SU-DHL-6 (cell line): ENCODE results near the gene RGS6.

Source experiments
- EZH2phosphoT487 ChIP-seq: fragments of 200-600 bp; sonication (generic), shearing (Covaris generic); conservative IDR thresholded peaks from 2 replicates; pipeline ENCODE4 v1.6.1; 2018; ENCODE audit warnings: mild to moderate bottlenecking, antibody characterized with exemption, low read length, moderate library complexity, mixed read lengths
- TF ChIP-seq, protein P1 (sequence below): fragments of 200-600 bp; sonication (generic); IDR thresholded peaks from one replicate; pipeline ENCODE4 v1.5.1; 2017; ENCODE audit warnings: antibody characterized with exemption, mild to moderate bottlenecking, low read length, moderate library complexity; ENCODE audit not compliant: insufficient read depth, poor library complexity, severe bottlenecking

DNA sequence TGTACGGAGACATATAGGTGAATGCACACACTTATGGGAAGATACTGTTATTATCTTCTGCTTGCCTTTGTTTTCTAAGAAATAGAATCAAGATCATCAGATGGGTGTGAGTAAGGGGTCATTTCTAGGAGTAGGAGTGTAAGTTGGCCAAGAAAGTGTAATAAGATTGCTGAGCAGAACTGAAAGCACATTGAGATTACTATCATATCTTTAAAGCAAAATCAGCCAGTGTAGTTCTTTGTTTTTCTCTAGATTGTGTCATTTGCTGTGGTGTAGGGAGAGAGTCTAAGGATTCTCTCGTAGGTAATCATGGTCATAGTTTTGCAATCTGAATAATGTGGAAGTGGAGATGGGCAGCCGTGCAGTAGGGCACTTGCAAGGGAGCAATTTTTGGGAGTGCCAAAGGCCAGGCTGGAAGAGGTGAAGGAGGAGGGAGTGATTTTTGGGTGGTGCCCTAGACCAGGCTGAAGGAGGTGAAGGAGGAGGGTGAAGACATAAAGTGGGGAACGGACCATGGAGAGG, 131.6 kb downstream of the RGS6 start:
- TF ChIP-seq, protein P1, sequence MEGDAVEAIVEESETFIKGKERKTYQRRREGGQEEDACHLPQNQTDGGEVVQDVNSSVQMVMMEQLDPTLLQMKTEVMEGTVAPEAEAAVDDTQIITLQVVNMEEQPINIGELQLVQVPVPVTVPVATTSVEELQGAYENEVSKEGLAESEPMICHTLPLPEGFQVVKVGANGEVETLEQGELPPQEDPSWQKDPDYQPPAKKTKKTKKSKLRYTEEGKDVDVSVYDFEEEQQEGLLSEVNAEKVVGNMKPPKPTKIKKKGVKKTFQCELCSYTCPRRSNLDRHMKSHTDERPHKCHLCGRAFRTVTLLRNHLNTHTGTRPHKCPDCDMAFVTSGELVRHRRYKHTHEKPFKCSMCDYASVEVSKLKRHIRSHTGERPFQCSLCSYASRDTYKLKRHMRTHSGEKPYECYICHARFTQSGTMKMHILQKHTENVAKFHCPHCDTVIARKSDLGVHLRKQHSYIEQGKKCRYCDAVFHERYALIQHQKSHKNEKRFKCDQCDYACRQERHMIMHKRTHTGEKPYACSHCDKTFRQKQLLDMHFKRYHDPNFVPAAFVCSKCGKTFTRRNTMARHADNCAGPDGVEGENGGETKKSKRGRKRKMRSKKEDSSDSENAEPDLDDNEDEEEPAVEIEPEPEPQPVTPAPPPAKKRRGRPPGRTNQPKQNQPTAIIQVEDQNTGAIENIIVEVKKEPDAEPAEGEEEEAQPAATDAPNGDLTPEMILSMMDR, result no peak
- TF ChIP-seq EZH2phosphoT487, result no peak
